SH-SY5Y (cell line): ENCODE data around the gene UBE2E1.

Experiments
- GATA2 ChIP-seq: IDR thresholded peaks from 2 replicates; pipeline ENCODE4 v1.6.1; 2011; ENCODE audit warnings: mild to moderate bottlenecking, low read depth, low read length
- GATA3 ChIP-seq: IDR thresholded peaks from 2 replicates; pipeline ENCODE4 v1.6.1; 2011; ENCODE audit warnings: low read depth, mild to moderate bottlenecking, low read length, moderate library complexity

- TF ChIP-seq GATA2 (no peak), GATA3 (no peak)
These were observed 7.3 kb upstream of the UBE2E1 start for GRCh38 chr3:23798456-23798855.
